ENCODE results near the gene CCL27. TPM values are rescaled to one million over a fixed set of nuclear protein-coding genes. Genes with fewer than 3 reads are reported as not detected.

Gene CCL27
- total RNA-seq, 4 donors from 2014 or later = not detected

DNA sequence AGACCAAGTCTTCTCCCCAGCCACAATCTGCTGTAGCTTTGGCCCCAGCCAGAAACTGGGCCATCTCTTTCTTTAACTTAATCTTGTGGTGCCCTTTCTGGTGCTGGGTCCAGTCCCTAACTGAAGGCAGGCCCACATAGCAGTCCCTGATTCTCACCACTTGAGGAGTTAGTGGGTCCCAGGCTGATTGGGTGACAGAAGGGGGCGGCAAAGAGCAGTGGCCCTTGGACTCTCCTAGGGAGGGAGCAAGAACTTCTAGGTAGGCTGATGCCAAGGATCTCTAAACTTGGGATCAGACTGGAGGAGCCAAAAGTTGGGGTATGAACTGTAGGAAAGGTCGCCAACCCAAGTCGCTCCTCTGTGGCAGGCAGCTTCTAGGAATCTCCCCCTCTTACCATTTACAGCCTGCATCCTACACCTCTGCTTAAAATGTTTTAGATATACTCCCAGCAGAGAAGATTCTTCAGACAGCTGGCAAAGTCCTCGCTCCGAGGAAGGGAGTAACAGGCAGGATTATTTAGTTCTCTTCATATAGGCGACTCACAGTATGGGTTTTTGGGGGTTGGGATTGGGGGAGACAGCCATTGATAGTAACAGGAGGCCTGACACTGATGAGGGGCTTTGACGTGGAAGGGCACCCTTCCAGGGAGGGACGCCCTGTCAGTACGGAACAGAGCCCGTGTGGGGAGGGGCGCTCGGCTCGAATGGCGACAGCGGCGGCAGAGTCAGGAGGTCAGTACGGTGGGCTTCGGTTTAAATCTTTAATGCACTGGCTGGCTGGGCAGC is 2.0 kb upstream of the CCL27 start:
- TF ChIP-seq, protein P1, sequence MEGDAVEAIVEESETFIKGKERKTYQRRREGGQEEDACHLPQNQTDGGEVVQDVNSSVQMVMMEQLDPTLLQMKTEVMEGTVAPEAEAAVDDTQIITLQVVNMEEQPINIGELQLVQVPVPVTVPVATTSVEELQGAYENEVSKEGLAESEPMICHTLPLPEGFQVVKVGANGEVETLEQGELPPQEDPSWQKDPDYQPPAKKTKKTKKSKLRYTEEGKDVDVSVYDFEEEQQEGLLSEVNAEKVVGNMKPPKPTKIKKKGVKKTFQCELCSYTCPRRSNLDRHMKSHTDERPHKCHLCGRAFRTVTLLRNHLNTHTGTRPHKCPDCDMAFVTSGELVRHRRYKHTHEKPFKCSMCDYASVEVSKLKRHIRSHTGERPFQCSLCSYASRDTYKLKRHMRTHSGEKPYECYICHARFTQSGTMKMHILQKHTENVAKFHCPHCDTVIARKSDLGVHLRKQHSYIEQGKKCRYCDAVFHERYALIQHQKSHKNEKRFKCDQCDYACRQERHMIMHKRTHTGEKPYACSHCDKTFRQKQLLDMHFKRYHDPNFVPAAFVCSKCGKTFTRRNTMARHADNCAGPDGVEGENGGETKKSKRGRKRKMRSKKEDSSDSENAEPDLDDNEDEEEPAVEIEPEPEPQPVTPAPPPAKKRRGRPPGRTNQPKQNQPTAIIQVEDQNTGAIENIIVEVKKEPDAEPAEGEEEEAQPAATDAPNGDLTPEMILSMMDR (IDR thresholded peaks at IDR 0.05; ENCODE audit: low read depth) = no peak

GRCh38 chr9:34663303-34663605 is 797 bp upstream of the CCL27 start:
- TF ChIP-seq, protein P1 (IDR thresholded peaks at IDR 0.05; ENCODE audit: low read depth) = no peak

GRCh38 chr9:34659592-34660253 is 2.7 kb downstream of the CCL27 start:
- TF ChIP-seq, protein P1 (IDR thresholded peaks at IDR 0.05; ENCODE audit: low read depth) = no peak

GRCh38 chr9:34658461-34658860 is 4.0 kb downstream of the CCL27 start:
- TF ChIP-seq, protein P1 (IDR thresholded peaks at IDR 0.05; ENCODE audit: low read depth) = no peak

- TF ChIP-seq, protein P1 (IDR thresholded peaks at IDR 0.05; ENCODE audit: low read depth) = no peak
These were observed 5.5 kb downstream of the CCL27 start for GRCh38 chr9:34656992-34657391.

DNA sequence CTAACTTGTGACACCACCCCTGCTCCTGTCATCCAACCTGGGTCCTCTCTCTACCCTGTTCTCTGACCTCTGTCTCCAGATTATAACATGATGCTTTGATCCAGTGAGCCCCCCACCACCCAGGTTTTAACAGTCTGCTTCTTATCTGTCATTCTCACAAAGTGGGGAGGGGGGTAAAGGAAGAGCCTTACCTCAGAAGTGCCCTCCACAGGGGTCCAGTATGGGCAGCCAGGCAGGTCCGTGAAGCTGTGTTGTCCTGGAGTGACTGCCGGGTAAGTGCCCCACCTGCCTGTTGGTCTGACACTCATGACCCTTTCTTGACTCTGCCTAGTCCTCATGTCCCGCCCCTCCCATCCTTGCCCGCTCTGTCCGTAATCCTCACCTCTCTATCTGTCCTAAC is 7.1 kb downstream of the CCL27 start:
- TF ChIP-seq, protein P1 (IDR thresholded peaks at IDR 0.05; ENCODE audit: low read depth) = no peak

DNA sequence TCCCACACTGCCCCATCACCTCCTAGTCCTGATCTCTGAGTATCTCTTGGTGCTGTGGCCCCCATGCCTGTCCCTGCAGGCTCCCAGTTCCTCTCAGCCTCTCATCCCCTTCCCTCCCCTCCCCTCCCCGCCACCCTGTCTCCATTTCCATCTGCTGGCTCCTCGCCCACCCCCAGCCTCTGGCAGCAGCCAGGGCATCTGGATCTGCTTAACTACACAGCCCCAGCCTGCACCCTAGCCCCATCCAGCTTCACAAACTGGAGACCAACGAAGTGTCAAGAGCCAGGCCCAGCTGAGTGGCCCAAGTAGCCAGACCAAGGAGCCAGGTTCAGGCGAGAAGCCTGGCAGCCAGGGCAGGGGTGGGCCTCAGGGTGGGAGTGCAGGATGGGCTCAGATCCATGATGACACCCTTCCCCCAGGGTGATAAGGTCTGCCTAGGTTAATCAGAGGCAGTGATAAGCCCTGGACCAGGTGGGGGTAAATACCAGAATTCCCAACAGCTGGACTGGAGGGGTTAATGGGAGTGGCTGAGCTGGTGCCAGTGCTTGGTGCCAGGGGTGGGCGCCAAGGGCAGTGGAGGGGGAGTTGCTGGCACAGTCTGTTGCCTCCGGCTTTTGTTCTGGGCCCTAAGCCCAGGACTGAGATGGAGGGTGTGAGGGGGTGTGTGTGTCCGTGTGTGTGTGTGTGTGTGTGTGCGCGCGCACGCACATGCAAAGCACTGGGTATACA is 8.0 kb downstream of the CCL27 start:
- TF ChIP-seq, protein P1 (IDR thresholded peaks at IDR 0.05; ENCODE audit: low read depth) = no peak

Data from subcutaneous adipose tissue (tissue), 4 donors.